SU-DHL-6 (cell line): ENCODE measurements around the gene LMOD1.
"Not testable (repeated sequence)": the region's sequence is repeated elsewhere in the genome, so short reads cannot be mapped to it uniquely, and the experiment has no call there.

Experiments
- H2AFZ ChIP-seq: fragments of 200-600 bp; sonication (generic); 2 replicates; pipeline ENCODE4 v1.6.1; 2014; ENCODE audit warnings: low read depth, mild to moderate bottlenecking, moderate library complexity, mixed read lengths, antibody characterized with exemption, low read length; ENCODE audit not compliant: severe bottlenecking
- H3F3A ChIP-seq: fragments of 200-600 bp; shearing (Covaris generic); 2 replicates; pipeline ENCODE4 v1.6.0; 2016; ENCODE audit warnings: antibody characterized with exemption, mild to moderate bottlenecking; ENCODE audit not compliant: insufficient read depth
- H3K27ac ChIP-seq: fragments of 200-600 bp; sonication (generic); 2 replicates; pipeline ENCODE4 v1.5.1; 2016; ENCODE audit warnings: low read depth, mild to moderate bottlenecking, low read length, moderate library complexity, mixed read lengths
- H3K27me3 ChIP-seq: fragments of 200-600 bp; sonication (generic), shearing (Covaris generic); 2 replicates; pipeline ENCODE4 v1.6.0; 2014; ENCODE audit warnings: mild to moderate bottlenecking, low read length
- H3K36me3 ChIP-seq: fragments of 200-600 bp; sonication (generic); 2 replicates; pipeline ENCODE4 v1.6.1; 2014; ENCODE audit warnings: mild to moderate bottlenecking, low read length, mixed read lengths
- H3K4me2 ChIP-seq: fragments of 300-600, 200-600 bp; shearing (Covaris generic), sonication (generic); 2 replicates; pipeline ENCODE4 v1.6.0; 2014; ENCODE audit warnings: low read length, low read depth, mild to moderate bottlenecking; ENCODE audit not compliant: poor library complexity, severe bottlenecking
- H3K4me3 ChIP-seq: fragments of 200-600 bp; sonication (generic); 2 replicates; pipeline ENCODE4 v1.5.1; 2014; ENCODE audit warnings: antibody characterized with exemption, low read length, mild to moderate bottlenecking, mixed read lengths; ENCODE audit not compliant: insufficient read depth, poor library complexity, severe bottlenecking
- H3K79me2 ChIP-seq: fragments of 200-600 bp; sonication (generic); 2 replicates; pipeline ENCODE4 v1.6.1; 2014; ENCODE audit warnings: mild to moderate bottlenecking, low read length, moderate library complexity; ENCODE audit not compliant: insufficient read depth
- H3K9ac ChIP-seq: fragments of 200-600 bp; sonication (generic); 2 replicates; pipeline ENCODE4 v1.7.0; 2014; ENCODE audit warnings: mild to moderate bottlenecking, low read length
- H3K9me2 ChIP-seq: fragments of 200-600 bp; sonication (generic); replicated peaks from 2 replicates; pipeline ENCODE4 v1.6.1; 2014; ENCODE audit warnings: low read length; ENCODE audit not compliant: insufficient read depth
- H3K9me3 ChIP-seq: fragments of 200-600 bp; sonication (generic); 2 replicates; pipeline ENCODE4 v1.6.1; 2014; ENCODE audit warnings: low read length, mixed read lengths; ENCODE audit not compliant: insufficient read depth
- H4K20me1 ChIP-seq: fragments of 200-600 bp; sonication (generic); 2 replicates; pipeline ENCODE4 v1.6.1; 2014; ENCODE audit warnings: low read depth, mild to moderate bottlenecking, antibody characterized with exemption, low read length, moderate library complexity, mixed read lengths
- EZH2phosphoT487 ChIP-seq: fragments of 200-600 bp; sonication (generic), shearing (Covaris generic); conservative IDR thresholded peaks from 2 replicates; pipeline ENCODE4 v1.6.1; 2018; ENCODE audit warnings: mild to moderate bottlenecking, antibody characterized with exemption, low read length, moderate library complexity, mixed read lengths
- TF ChIP-seq, protein P1 (sequence below): fragments of 200-600 bp; sonication (generic); IDR thresholded peaks from one replicate; pipeline ENCODE4 v1.5.1; 2017; ENCODE audit warnings: antibody characterized with exemption, mild to moderate bottlenecking, low read length, moderate library complexity; ENCODE audit not compliant: insufficient read depth, poor library complexity, severe bottlenecking

The LMOD1 gene

DNA sequence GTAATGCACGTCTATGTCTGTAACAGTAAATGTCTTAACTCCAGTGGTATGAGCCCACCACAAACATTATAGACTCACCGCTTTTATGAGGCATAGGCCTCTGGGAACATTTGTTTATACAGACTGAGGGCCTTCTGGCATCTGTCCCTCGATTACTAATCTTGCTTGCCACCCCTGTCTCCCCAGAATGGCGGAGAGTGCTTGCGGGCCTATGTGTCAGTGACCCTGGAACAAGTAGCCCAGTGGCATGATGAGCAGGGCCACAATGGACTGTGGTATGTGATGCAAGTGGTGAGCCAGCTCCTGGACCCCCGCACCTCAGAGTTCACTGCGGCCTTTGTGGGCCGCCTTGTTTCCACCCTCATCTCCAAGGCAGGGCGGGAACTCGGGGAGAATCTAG is 76.0 kb downstream of the LMOD1 start:
- no peak overlapping the region for H3K27ac ChIP-seq
- H4K20me1 ChIP-seq = no peaks in the 10 kb centered on the region
- no peak overlapping the region for H3K9ac ChIP-seq
- TF ChIP-seq, protein P1, sequence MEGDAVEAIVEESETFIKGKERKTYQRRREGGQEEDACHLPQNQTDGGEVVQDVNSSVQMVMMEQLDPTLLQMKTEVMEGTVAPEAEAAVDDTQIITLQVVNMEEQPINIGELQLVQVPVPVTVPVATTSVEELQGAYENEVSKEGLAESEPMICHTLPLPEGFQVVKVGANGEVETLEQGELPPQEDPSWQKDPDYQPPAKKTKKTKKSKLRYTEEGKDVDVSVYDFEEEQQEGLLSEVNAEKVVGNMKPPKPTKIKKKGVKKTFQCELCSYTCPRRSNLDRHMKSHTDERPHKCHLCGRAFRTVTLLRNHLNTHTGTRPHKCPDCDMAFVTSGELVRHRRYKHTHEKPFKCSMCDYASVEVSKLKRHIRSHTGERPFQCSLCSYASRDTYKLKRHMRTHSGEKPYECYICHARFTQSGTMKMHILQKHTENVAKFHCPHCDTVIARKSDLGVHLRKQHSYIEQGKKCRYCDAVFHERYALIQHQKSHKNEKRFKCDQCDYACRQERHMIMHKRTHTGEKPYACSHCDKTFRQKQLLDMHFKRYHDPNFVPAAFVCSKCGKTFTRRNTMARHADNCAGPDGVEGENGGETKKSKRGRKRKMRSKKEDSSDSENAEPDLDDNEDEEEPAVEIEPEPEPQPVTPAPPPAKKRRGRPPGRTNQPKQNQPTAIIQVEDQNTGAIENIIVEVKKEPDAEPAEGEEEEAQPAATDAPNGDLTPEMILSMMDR = no peak
- no peak for TF ChIP-seq EZH2phosphoT487
- no peak overlapping the region for H3K4me2 ChIP-seq
- no peaks in the 10 kb centered on the region for H3K9me3 ChIP-seq
- H3K79me2 ChIP-seq = no peaks in the 10 kb centered on the region
- no peaks in the 10 kb centered on the region; the same call in 1 of the 2 replicates for H3F3A ChIP-seq
- no peak overlapping the region for H2AFZ ChIP-seq
- peaks cover 50% of the 10 kb centered on the region for H3K36me3 ChIP-seq
- H3K4me3 ChIP-seq = no peak overlapping the region
- no peaks in the 10 kb centered on the region for H3K27me3 ChIP-seq
- H3K9me2 ChIP-seq = no peaks in the 10 kb centered on the region

DNA sequence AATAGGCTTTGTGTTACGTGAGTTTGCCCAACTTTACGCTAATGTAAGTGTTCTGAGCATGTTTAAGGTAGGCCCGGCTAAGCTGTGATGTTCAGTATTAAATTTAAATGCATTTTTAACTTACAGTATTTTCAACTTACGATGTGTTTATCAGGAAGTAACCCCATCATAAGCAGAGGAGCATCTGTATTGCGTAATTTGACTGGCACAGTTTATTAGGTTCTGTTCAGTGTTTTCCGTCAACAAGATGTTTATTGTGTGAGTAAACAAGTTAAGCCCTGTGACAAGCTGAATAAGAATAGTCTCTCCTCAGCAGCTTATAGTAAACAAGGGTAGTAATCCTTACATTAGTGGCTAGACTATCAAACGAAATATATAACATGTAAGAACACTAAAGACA is 84.9 kb downstream of the LMOD1 start:
- no peak overlapping the region for H3K27ac ChIP-seq
- H3K9ac ChIP-seq = no peak overlapping the region
- H4K20me1 ChIP-seq = no peaks in the 10 kb centered on the region
- no peaks in the 10 kb centered on the region for H3K9me3 ChIP-seq
- H3K27me3 ChIP-seq = no peaks in the 10 kb centered on the region
- peaks cover 7% of the 10 kb centered on the region; the same call in 1 of the 2 replicates for H3F3A ChIP-seq
- TF ChIP-seq, protein P1 = no peak
- no peak for TF ChIP-seq EZH2phosphoT487
- no peaks in the 10 kb centered on the region for H3K79me2 ChIP-seq
- peaks cover 52% of the 10 kb centered on the region for H3K36me3 ChIP-seq
- H3K4me3 ChIP-seq = no peak overlapping the region
- no peak overlapping the region for H3K4me2 ChIP-seq
- H3K9me2 ChIP-seq = no peaks in the 10 kb centered on the region
- no peak overlapping the region for H2AFZ ChIP-seq

DNA sequence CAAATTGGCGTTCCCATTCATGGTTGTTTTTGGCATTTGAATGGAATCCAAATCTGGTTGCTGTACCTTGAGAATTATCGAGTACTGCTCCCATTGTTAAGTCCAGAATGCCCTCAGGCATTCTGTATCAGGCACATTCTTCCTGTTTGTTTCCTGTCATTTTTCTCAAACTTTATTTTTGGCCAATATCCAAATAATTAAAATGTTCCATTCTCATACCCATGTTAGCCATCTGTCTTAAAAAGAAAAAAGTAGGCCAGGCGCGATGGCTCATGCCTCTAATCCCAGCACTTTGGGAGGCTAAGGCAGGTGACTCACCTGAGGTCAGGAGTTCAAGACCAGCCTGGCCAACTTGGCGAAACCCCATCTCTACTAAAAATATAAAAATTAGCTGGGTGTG is 86.9 kb downstream of the LMOD1 start:
- Histone ChIP-seq H3K27me3 (no peaks in the 10 kb centered on the region), H3K4me2 (no peak overlapping the region), H3K9me2 (no peaks in the 10 kb centered on the region)

DNA sequence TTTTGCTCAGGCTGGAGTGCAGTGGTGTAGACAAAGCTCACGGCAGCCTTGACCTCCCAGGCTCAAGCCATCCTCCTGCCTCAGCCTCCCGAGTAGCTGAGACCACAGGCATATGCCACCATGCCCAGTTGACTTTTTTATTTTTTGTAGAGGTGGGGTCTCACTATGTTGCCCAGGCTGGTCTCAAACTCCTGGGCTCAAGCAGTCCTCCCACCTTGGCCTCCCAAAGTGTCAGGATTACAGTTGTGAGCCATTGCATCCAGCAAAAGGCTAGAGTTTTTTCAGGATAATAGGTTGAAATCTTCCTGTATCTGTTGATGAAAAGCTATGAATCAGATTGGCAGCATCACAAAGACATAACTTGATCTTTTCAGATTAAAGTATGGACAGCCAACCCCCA is 89.6 kb downstream of the LMOD1 start:
- H4K20me1 ChIP-seq, H3K9me2 ChIP-seq, H3K27me3 ChIP-seq, H3K9me3 ChIP-seq, H3K4me3 ChIP-seq, H3K4me2 ChIP-seq, H3K27ac ChIP-seq, H3K9ac ChIP-seq, H2AFZ ChIP-seq, H3F3A ChIP-seq, H3K79me2 ChIP-seq: not testable (repeated sequence)
- peaks cover 72% of the 10 kb centered on the region for H3K36me3 ChIP-seq

More for the DNA sequence above, 86.9 kb downstream of the LMOD1 start:
- no peak overlapping the region for H3K4me3 ChIP-seq
- no peak for TF ChIP-seq EZH2phosphoT487
- TF ChIP-seq, protein P1 = no peak
- H2AFZ ChIP-seq = no peak overlapping the region
- H3K9me3 ChIP-seq = no peaks in the 10 kb centered on the region
- no peak overlapping the region for H3K27ac ChIP-seq
- H3F3A ChIP-seq = peaks cover 10% of the 10 kb centered on the region; the same call in 1 of the 2 replicates
- H4K20me1 ChIP-seq = no peaks in the 10 kb centered on the region
- H3K36me3 ChIP-seq = peaks cover 63% of the 10 kb centered on the region
- H3K9ac ChIP-seq = no peak overlapping the region
- H3K79me2 ChIP-seq = no peaks in the 10 kb centered on the region
